ENCODE data around the gene DGUOK.

DGUOK gene

GRCh38 chr2:73999881-74000597 lies 73.4 kb downstream of the DGUOK start:
- no peak for DNase-seq

- no peak for DNase-seq
Measured at GRCh38 chr2:74000666-74001065, 74.0 kb downstream of the DGUOK start.

- DNase-seq, result no peak
Measured at GRCh38 chr2:74001121-74001520, 74.4 kb downstream of the DGUOK start.

GRCh38 chr2:74001781-74002504 lies 75.3 kb downstream of the DGUOK start:
- DNase-seq, result no peak

GRCh38 chr2:74002505-74003421 lies 76.1 kb downstream of the DGUOK start:
- DNase-seq, result peak; percentile 75

- DNase-seq, result no peak
Measured at GRCh38 chr2:74003494-74004211, 77.0 kb downstream of the DGUOK start.

- DNase-seq, result no peak
Measured at GRCh38 chr2:74004212-74005182, 77.8 kb downstream of the DGUOK start.

GRCh38 chr2:74005786-74006185 lies 79.1 kb downstream of the DGUOK start:
- DNase-seq, result no peak

GRCh38 chr2:74006459-74006858 lies 79.8 kb downstream of the DGUOK start:
- DNase-seq, result no peak

GRCh38 chr2:74007121-74007520 lies 80.4 kb downstream of the DGUOK start:
- no peak for DNase-seq

- no peak for DNase-seq
Measured at GRCh38 chr2:74007711-74008110, 81.0 kb downstream of the DGUOK start.

Data from CD4-positive, alpha-beta T cell treated with Interferon gamma for 1 hour (primary cell).